Thyroid gland (tissue), 4 donors: ENCODE measurements around the gene OBSCN. TPM values are rescaled to one million over a fixed set of nuclear protein-coding genes. Genes with fewer than 3 reads are reported as not detected.

Experiments
- DNase-seq, 2 donors: peaks; one replicate each; pipeline ENCODE4 v3.0.0-alpha.2; 2019
- H3K27ac ChIP-seq, 3 donors: fragments of 200-600 bp; sonication (generic); 1 replicate in 2 of 3; 2 replicates in 1 of 3; pipeline ENCODE4 v1.5.1; 2016 to 2019; ENCODE audit warnings: mild to moderate bottlenecking in 1 of 3, moderate library complexity in 1 of 3
- H3K27me3 ChIP-seq: fragments of 200-600 bp; sonication (generic); one replicate; pipeline ENCODE4 v1.5.1; 2019
- H3K36me3 ChIP-seq, 2 donors: fragments of 200-600 bp; sonication (generic); one replicate each; pipeline ENCODE4 v1.5.1; 2016 to 2019
- H3K4me1 ChIP-seq, 2 donors: fragments of 200-600 bp; sonication (generic); one replicate each; pipeline ENCODE4 v1.5.1; 2017 to 2019
- H3K4me3 ChIP-seq, 3 donors: fragments of 200-600 bp; sonication (generic); replicated peaks in 1 of 3; 1 replicate in 2 of 3; 2 replicates in 1 of 3; pipeline ENCODE4 v1.5.1; 2016; ENCODE audit warnings: mild to moderate bottlenecking in 1 of 3
- H3K9me3 ChIP-seq: fragments of 200-600 bp; sonication (generic); one replicate; pipeline ENCODE4 v1.5.1; 2017
- CTCF ChIP-seq, 6 experiments: fragments of 200-600 bp in 3 of 6; fragments of 450-650 bp in 3 of 6; sonication (generic) in 3 of 6; IDR thresholded peaks; one replicate each; pipeline ENCODE4 v1.5.1; 2016 to 2019; ENCODE audit warnings: antibody characterized with exemption in 6 of 6, mild to moderate bottlenecking in 2 of 6, inconsistent platforms in 1 of 6, moderate library complexity in 1 of 6
- POLR2A ChIP-seq, 2 donors: fragments of 450-650 bp; IDR thresholded peaks; one replicate each; pipeline ENCODE4 v1.6.1; 2017; ENCODE audit warnings: antibody characterized with exemption in 2 of 2, mild to moderate bottlenecking in 2 of 2, moderate library complexity in 1 of 2
- WGBS, 2 donors: methylation state at CpG; one replicate each; pipeline ENCODE4 v1.1.5; 2017; 5-methylcytosine and 5-hydroxymethylcytosine counted together
- intact Hi-C: fragments of 100-400 bp; cut with DNase I; formaldehyde crosslinking; loops from one replicate; pipeline ENCODE4 v1.15.1; 2023
- total RNA-seq, 4 donors: library from RNA; depleted of rRNA; stranded (reverse); fragments of >200 nt; gene quantifications; one replicate each; pipeline ENCODE4 v1.2.3, GENCODE V29; 2016

Gene OBSCN
- total RNA-seq, 4 donors from 2014 or later, result 24.0 to 35.1 (median 31.5) TPM

- intact Hi-C loops, result no loop called here
- no peak for DNase-seq
Measured at GRCh38 chr1:228317411-228317828, 109.6 kb downstream of the OBSCN start.

GRCh38 chr1:228317891-228318810 is 110.3 kb downstream of the OBSCN start:
- Histone ChIP-seq H3K27me3 (no peaks in the 10 kb centered on the region), H3K9me3 (no peaks in the 10 kb centered on the region), H3K4me1 (no peaks in the 10 kb centered on the region), H3K4me3 (no peak overlapping the region), H3K36me3 (peaks cover 13 to 23% of the 10 kb centered on the region in 2 donors), H3K27ac (no peak overlapping the region)
- TF ChIP-seq POLR2A (IDR thresholded peaks at IDR 0.05) (no peak), CTCF (IDR thresholded peaks at IDR 0.05) (no peak)
- no peak for DNase-seq
- 92 to 93% methylated on average over 7 to 12 of the region's 16 CpGs for whole genome bisulfite sequencing, 2 donors
- intact Hi-C loops, result no loop called here

More at GRCh38 chr1:228317411-228317828, 109.6 kb downstream of the OBSCN start:
- Histone ChIP-seq H3K36me3 (peaks cover 13 to 23% of the 10 kb centered on the region in 2 donors), H3K27ac (no peak overlapping the region), H3K27me3 (no peaks in the 10 kb centered on the region), H3K9me3 (no peaks in the 10 kb centered on the region), H3K4me1 (no peaks in the 10 kb centered on the region), H3K4me3 (no peak overlapping the region)
- TF ChIP-seq POLR2A (IDR thresholded peaks at IDR 0.05) (no peak), CTCF (IDR thresholded peaks at IDR 0.05) (no peak)
- WGBS, 2 donors, result 87 to 91% methylated on average over 10 to 13 of the region's 14 CpGs

GRCh38 chr1:228318823-228319241 is 111.0 kb downstream of the OBSCN start:
- Histone ChIP-seq H3K9me3 (no peaks in the 10 kb centered on the region), H3K36me3 (peaks cover 18 to 23% of the 10 kb centered on the region in 2 donors), H3K4me3 (no peak overlapping the region), H3K27ac (no peak overlapping the region), H3K4me1 (no peaks in the 10 kb centered on the region), H3K27me3 (no peaks in the 10 kb centered on the region)
- 96 to 97% methylated on average over 4 to 5 of the region's 15 CpGs for WGBS, 2 donors
- TF ChIP-seq POLR2A (IDR thresholded peaks at IDR 0.05) (no peak), CTCF (IDR thresholded peaks at IDR 0.05) (no peak)
- DNase-seq, result no peak
- intact Hi-C loops, result no loop called here

- Histone ChIP-seq H3K27ac (no peak overlapping the region), H3K4me1 (no peaks in the 10 kb centered on the region), H3K9me3 (no peaks in the 10 kb centered on the region), H3K4me3 (no peak overlapping the region), H3K36me3 (peaks cover 20 to 23% of the 10 kb centered on the region in 2 donors), H3K27me3 (no peaks in the 10 kb centered on the region)
- 93 to 96% methylated on average over 4 of the region's 4 CpGs for WGBS, 2 donors
- no peak for TF ChIP-seq POLR2A (IDR thresholded peaks at IDR 0.05)
- TF ChIP-seq CTCF (IDR thresholded peaks at IDR 0.05), result no peak
- DNase-seq, result no peak
- intact Hi-C loops, result no loop called here
Measured at GRCh38 chr1:228319352-228320088, 111.7 kb downstream of the OBSCN start.
